ENCODE measurements around the gene ROS1. TPM values are rescaled to one million over a fixed set of nuclear protein-coding genes. Genes with fewer than 3 reads are reported as not detected.

The ROS1 gene
- total and polyA plus RNA-seq, 11 donors = 0.01 to 0.07 (median 0.05) TPM; not detected in 7

GRCh38 chr6:117288083-117288715, 137.5 kb downstream of the ROS1 start:
- TF ChIP-seq, protein P1, sequence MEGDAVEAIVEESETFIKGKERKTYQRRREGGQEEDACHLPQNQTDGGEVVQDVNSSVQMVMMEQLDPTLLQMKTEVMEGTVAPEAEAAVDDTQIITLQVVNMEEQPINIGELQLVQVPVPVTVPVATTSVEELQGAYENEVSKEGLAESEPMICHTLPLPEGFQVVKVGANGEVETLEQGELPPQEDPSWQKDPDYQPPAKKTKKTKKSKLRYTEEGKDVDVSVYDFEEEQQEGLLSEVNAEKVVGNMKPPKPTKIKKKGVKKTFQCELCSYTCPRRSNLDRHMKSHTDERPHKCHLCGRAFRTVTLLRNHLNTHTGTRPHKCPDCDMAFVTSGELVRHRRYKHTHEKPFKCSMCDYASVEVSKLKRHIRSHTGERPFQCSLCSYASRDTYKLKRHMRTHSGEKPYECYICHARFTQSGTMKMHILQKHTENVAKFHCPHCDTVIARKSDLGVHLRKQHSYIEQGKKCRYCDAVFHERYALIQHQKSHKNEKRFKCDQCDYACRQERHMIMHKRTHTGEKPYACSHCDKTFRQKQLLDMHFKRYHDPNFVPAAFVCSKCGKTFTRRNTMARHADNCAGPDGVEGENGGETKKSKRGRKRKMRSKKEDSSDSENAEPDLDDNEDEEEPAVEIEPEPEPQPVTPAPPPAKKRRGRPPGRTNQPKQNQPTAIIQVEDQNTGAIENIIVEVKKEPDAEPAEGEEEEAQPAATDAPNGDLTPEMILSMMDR (IDR thresholded peaks at IDR 0.05) = no peak
- no peak for TF ChIP-seq POLR2A (IDR thresholded peaks at IDR 0.05)
- no peaks in the 10 kb centered on the region for H3K27me3 ChIP-seq
- peaks cover 0 to 3% (median 0%) of the 10 kb centered on the region in 12 donors for H3K9me3 ChIP-seq
- H3K4me3 ChIP-seq = no peak overlapping the region
- no peaks in the 10 kb centered on the region for H3K36me3 ChIP-seq
- H3K27ac ChIP-seq = no peak overlapping the region
- no peak for ATAC-seq
- H3K4me1 ChIP-seq = peaks cover 0 to 7% (median 0%) of the 10 kb centered on the region in 12 donors
- no peak for DNase-seq
- WGBS, 4 donors = 58 to 69% (median 64%) methylated on average over 3 of the region's 3 CpGs
- intact Hi-C loops (cut with DNase I) = no loop called here

GRCh38 chr6:117280922-117281321, 144.8 kb downstream of the ROS1 start:
- H3K27ac ChIP-seq = no peak overlapping the region

GRCh38 chr6:117276778-117277316, 148.9 kb downstream of the ROS1 start:
- no peak overlapping the region for H3K27ac ChIP-seq
- intact Hi-C loops (cut with DNase I) = no loop called here
- no peak overlapping the region for H3K4me3 ChIP-seq
- H3K9me3 ChIP-seq = no peaks in the 10 kb centered on the region
- H3K36me3 ChIP-seq = no peaks in the 10 kb centered on the region
- H3K4me1 ChIP-seq = no peaks in the 10 kb centered on the region
- 78 to 85% (median 85%) methylated on average over 10 of the region's 10 CpGs for WGBS, 4 donors
- no peak for TF ChIP-seq POLR2A (IDR thresholded peaks at IDR 0.05)
- TF ChIP-seq, protein P1 (IDR thresholded peaks at IDR 0.05) = no peak
- H3K27me3 ChIP-seq = peaks cover 4 to 69% (median 49%) of the 10 kb centered on the region in 9 donors
- DNase-seq (no peak), ATAC-seq (no peak)

More at GRCh38 chr6:117280922-117281321, 144.8 kb downstream of the ROS1 start:
- TF ChIP-seq, protein P1 (IDR thresholded peaks at IDR 0.05) = peak in 5 of 12 donors; percentile 16 to 37 (median 30)
- TF ChIP-seq POLR2A (IDR thresholded peaks at IDR 0.05) = no peak
- DNase-seq (no peak), ATAC-seq (no peak)
- Histone ChIP-seq H3K4me3 (no peak overlapping the region), H3K9me3 (peaks cover 0 to 3% (median 0%) of the 10 kb centered on the region in 12 donors), H3K27me3 (peaks cover 0 to 28% (median 12%) of the 10 kb centered on the region in 9 donors), H3K36me3 (no peaks in the 10 kb centered on the region), H3K4me1 (no peaks in the 10 kb centered on the region)
- WGBS, 4 donors = 50 to 74% (median 67%) methylated on average over 3 of the region's 3 CpGs
- intact Hi-C loops (cut with DNase I) = loop anchor here in 1 of 10 donors (5.0 kb wide), 1 partner anchor 36 kb away; no protein-coding TSS in a partner anchor

DNA sequence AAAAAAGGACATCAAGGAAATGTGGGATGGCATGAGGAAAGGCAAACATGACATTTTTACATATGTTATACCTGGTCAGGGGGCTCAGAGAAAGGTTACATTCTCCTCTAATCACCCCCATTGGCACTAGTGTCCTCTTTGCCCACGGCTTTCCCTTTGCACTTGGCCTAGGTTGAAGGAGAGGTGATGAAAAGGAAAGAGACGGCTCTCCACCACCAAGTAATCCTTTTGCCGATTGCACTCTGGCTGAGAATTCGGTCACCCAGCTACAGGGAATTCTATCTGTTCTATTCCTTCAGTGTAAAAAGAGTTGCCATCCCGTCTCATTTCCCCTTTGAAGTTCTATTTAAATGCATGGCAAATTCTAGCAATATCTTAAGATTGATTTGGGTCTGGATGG, 150.0 kb downstream of the ROS1 start:
- no peak for DNase-seq
- no peak for ATAC-seq
- H3K36me3 ChIP-seq = no peaks in the 10 kb centered on the region
- TF ChIP-seq POLR2A (IDR thresholded peaks at IDR 0.05) = no peak
- TF ChIP-seq, protein P1 (IDR thresholded peaks at IDR 0.05) = no peak
- H3K27me3 ChIP-seq = peaks cover 13 to 73% (median 55%) of the 10 kb centered on the region in 9 donors
- peaks cover 0 to 4% (median 0%) of the 10 kb centered on the region in 12 donors for H3K4me1 ChIP-seq
- WGBS, 4 donors = 53 to 58% (median 54%) methylated on average over 5 of the region's 5 CpGs
- no peak overlapping the region for H3K27ac ChIP-seq
- H3K4me3 ChIP-seq = no peak overlapping the region
- intact Hi-C loops (cut with DNase I) = no loop called here
- no peaks in the 10 kb centered on the region for H3K9me3 ChIP-seq
